Effector memory CD4-positive, alpha-beta T cell (primary cell): Measurements from ENCODE around the gene TRIM58.

Source experiments
- DNase-seq, 3 donors: peaks; one replicate each; pipeline ENCODE4 v3.0.0-alpha.2; 2020
- H3K27ac ChIP-seq: 2 replicates; pipeline ENCODE4 v1.7.0; 2013; ENCODE audit warnings: mild to moderate bottlenecking, low read length, moderate library complexity; ENCODE audit not compliant: insufficient read depth, poor library complexity, severe bottlenecking
- H3K27me3 ChIP-seq: replicated peaks from 2 replicates; pipeline ENCODE4 v1.7.0; 2013; ENCODE audit warnings: mild to moderate bottlenecking, low read length; ENCODE audit not compliant: insufficient read depth, control insufficient read depth, poor library complexity, severe bottlenecking
- H3K36me3 ChIP-seq: 2 replicates; pipeline ENCODE4 v1.7.0; 2013; ENCODE audit warnings: mild to moderate bottlenecking, low read length, moderate library complexity; ENCODE audit not compliant: control insufficient read depth, insufficient read depth
- H3K4me1 ChIP-seq: 2 replicates; pipeline ENCODE4 v1.7.0; 2013; ENCODE audit warnings: low read length, mild to moderate bottlenecking; ENCODE audit not compliant: control insufficient read depth, insufficient read depth, poor library complexity, severe bottlenecking
- H3K4me3 ChIP-seq: 2 replicates; pipeline ENCODE4 v1.7.0; 2013; ENCODE audit warnings: low read length, low read depth, mild to moderate bottlenecking; ENCODE audit not compliant: insufficient read depth, poor library complexity, severe bottlenecking
- H3K9me3 ChIP-seq: 2 replicates; pipeline ENCODE4 v1.7.0; 2013; ENCODE audit warnings: mild to moderate bottlenecking, low read length, moderate library complexity; ENCODE audit not compliant: control insufficient read depth

Gene TRIM58

DNA sequence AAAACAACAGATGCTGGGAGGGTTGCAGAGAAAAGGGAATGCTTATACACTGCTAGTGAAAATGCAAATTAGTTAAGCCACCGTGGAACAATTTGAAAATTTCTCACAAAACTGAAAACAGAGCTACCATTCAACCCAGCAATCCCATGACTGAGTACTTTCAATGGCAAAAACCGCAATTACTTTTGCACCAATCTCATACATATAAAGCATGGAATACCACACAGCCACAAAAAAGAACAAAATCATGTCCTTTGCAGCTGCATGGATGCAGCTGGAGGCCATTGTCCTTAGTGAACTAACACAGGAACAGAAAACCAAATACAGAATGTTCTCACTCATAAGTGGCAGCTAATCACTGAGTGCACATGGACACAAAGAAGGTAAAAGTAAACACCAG is 56.8 kb downstream of the TRIM58 start:
- H3K9me3 ChIP-seq: no peaks in the 10 kb centered on the region
- H3K4me1 ChIP-seq: no peaks in the 10 kb centered on the region
- no peak overlapping the region for H3K27ac ChIP-seq
- no peaks in the 10 kb centered on the region for H3K27me3 ChIP-seq
- no peak overlapping the region for H3K4me3 ChIP-seq
- H3K36me3 ChIP-seq: no peaks in the 10 kb centered on the region
- DNase-seq: no peak

DNA sequence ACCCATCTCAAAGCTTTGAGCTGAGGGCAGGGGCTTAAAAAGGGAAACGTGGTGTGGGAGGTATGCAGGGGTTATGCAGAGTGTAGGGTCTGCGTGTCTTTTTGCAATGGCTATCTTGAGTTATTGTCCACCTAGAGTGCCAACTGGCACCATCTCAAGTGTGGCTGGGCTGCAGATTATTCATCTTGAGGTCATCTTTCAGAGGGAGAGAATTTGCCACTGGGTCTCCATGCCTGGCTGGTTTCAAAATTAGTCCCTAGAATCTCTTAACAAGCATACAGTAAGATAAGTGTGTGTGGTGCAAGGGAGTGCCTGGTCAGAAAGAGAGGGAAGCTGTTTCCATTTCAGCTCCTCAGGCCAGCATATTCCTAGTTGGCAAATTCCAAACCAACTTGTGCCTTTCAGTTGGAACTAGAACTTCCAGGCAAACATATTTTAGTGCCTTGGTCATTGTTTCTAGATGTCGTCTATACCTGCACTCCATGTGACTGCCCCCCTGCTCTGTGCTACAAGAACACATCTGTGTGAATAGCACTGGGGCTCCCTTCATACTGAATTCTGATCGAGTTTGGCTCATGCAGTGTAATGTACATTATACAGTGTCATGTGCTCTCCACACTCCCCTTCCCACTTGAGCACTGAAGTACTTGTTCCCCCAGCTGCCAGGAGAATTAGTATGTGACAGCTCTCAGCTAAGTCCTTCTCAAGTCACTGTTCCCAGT is 58.1 kb downstream of the TRIM58 start:
- DNase-seq: no peak
- Histone ChIP-seq H3K4me3 (no peak overlapping the region), H3K9me3 (no peaks in the 10 kb centered on the region), H3K4me1 (no peaks in the 10 kb centered on the region), H3K27me3 (no peaks in the 10 kb centered on the region), H3K36me3 (no peaks in the 10 kb centered on the region), H3K27ac (no peak overlapping the region)

DNA sequence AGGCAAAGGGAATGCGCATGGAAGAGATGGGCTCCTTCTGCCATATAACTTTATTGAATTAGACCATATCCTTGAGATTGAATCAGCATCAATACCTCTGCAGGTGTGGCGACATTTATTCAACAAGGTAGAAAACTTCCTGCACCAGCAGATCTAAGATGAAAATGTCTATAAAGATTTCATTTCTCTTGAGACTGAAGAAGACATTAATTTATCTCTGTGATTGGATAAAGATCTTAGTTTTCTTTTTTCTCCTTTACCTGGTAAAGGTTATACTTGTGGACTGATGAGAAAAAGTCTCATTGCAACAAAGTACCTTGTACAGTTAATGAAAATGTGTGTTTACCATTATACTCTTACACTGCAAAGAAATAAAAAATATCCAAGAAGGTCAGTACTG is 63.0 kb downstream of the TRIM58 start, which contains the start of gene OR2T8:
TSS of gene OR2T8 (plus strand) at position 301 of the 400 bp plus-strand sequence. CDS start 766 bp downstream, outside the sequence.
- Histone ChIP-seq H3K4me1 (no peaks in the 10 kb centered on the region), H3K27me3 (no peaks in the 10 kb centered on the region), H3K36me3 (no peaks in the 10 kb centered on the region), H3K9me3 (no peaks in the 10 kb centered on the region), H3K4me3 (no peak within 1 kb of the TSS), H3K27ac (no peak within 1 kb of the TSS)
- no peak for DNase-seq

DNA sequence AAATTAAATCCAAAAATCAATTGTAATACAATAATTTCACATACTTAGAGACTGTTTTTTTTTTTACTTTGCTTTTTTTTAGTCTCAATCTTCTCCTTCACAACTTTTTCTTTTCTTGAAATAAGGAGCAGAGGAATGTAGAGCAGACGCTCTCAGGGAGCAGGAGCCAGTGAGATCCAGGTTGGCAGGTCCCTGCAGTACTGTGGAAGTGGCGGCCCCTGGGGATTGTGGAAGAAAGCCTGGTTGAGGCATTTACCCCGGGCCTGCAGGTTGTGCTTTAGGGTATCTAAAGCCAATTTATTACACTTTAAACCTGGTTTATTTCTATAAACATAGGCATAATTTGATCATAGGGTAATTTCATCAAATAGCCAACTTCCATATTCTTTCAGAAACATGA is 67.0 kb downstream of the TRIM58 start:
- no peaks in the 10 kb centered on the region for H3K27me3 ChIP-seq
- H3K9me3 ChIP-seq: no peaks in the 10 kb centered on the region
- H3K4me3 ChIP-seq: no peak overlapping the region
- H3K36me3 ChIP-seq: no peaks in the 10 kb centered on the region
- no peak for DNase-seq
- H3K27ac ChIP-seq: no peak overlapping the region
- H3K4me1 ChIP-seq: no peaks in the 10 kb centered on the region

DNA sequence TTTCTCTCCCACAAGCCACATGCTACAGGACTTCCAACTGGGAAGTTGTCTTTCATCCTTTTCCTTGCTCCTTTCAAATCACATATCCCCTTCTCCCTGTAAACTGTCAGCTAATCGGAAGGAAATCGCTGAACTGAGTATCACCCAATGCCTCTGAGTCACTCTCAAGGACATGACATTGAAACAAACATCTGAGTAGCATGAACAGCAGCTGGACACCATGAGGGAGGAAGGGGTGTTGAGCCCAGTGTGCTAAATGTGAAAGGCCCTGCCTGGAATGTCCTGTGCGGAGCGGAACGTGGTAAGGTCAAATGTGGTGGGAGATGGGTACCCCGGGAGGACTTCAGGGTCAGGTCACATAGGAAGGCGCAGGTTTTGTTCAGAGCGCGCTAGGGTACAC is 67.9 kb downstream of the TRIM58 start, which contains the start of gene OR2AJ1:
TSS of gene OR2AJ1 (plus strand) at position 22 of the 400 bp plus-strand sequence. CDS start 8,880 bp downstream, outside the sequence.
- H3K36me3 ChIP-seq: no peaks in the 10 kb centered on the region
- H3K9me3 ChIP-seq: no peaks in the 10 kb centered on the region
- no peak within 1 kb of the TSS for H3K4me3 ChIP-seq
- no peaks in the 10 kb centered on the region for H3K4me1 ChIP-seq
- no peaks in the 10 kb centered on the region for H3K27me3 ChIP-seq
- no peak within 1 kb of the TSS for H3K27ac ChIP-seq
- DNase-seq: no peak
